Spinal cord (tissue), 10 donors: ENCODE data around the gene GRAPL. TPM values are rescaled to one million over a fixed set of nuclear protein-coding genes. Genes with fewer than 3 reads are reported as not detected.
"Not testable (repeated sequence)": the region's sequence is repeated elsewhere in the genome, so short reads cannot be mapped to it uniquely, and the experiment has no call there.

Source experiments
- DNase-seq, 6 donors: peaks; one replicate each; pipeline versions ENCODE4 v3.0.0 to v3.0.0-alpha.2; 2013 to 2015; ENCODE audit warnings: low spot score in 6 of 6, low read depth in 4 of 6
- H3K27ac ChIP-seq: one replicate; pipeline ENCODE4 v1.5.1; 2013; ENCODE audit warnings: low read depth, low read length, control low read depth
- H3K27me3 ChIP-seq: one replicate; pipeline ENCODE4 v1.6.1; 2013; ENCODE audit warnings: low read length; ENCODE audit not compliant: control insufficient read depth, insufficient read depth
- H3K36me3 ChIP-seq: one replicate; pipeline ENCODE4 v1.6.1; 2013; ENCODE audit warnings: low read length; ENCODE audit not compliant: control insufficient read depth, insufficient read depth
- H3K4me1 ChIP-seq: one replicate; pipeline ENCODE4 v1.6.1; 2013; ENCODE audit warnings: low read length; ENCODE audit not compliant: control insufficient read depth, insufficient read depth
- H3K4me3 ChIP-seq: one replicate; pipeline ENCODE4 v1.5.1; 2013; ENCODE audit warnings: low read depth, low read length, control low read depth
- H3K9me3 ChIP-seq: one replicate; pipeline ENCODE4 v1.6.1; 2013; ENCODE audit warnings: low read length; ENCODE audit not compliant: control insufficient read depth, insufficient read depth
- WGBS: methylation state at CpG from one replicate; pipeline ENCODE4 v1.1.5; 2013; ENCODE audit warnings: missing lambda C conversion rate; ENCODE audit not compliant: insufficient coverage; 5-methylcytosine and 5-hydroxymethylcytosine counted together
- polyA plus RNA-seq, 2 donors: library from polyadenylated mRNA; unstranded; fragments of 120-200 nt; gene quantifications; one replicate each; pipeline ENCODE4 v1.2.1, GENCODE V29; 2013; ENCODE audit not compliant: insufficient read length in 2 of 2
- total RNA-seq, 2 donors: library from RNA; depleted of rRNA in 1 of 2; stranded (reverse); fragments of 120-200 nt in 1 of 2; fragments of >200 nt in 1 of 2; gene quantifications; one replicate each; pipeline versions ENCODE4 v1.2.3 to v1.2.4, GENCODE V29; 2013 to 2014
- donor health status: healthy.

The GRAPL gene
- total and polyA plus RNA-seq, 4 donors, result 1.6 to 3.8 (median 1.8) TPM

DNA sequence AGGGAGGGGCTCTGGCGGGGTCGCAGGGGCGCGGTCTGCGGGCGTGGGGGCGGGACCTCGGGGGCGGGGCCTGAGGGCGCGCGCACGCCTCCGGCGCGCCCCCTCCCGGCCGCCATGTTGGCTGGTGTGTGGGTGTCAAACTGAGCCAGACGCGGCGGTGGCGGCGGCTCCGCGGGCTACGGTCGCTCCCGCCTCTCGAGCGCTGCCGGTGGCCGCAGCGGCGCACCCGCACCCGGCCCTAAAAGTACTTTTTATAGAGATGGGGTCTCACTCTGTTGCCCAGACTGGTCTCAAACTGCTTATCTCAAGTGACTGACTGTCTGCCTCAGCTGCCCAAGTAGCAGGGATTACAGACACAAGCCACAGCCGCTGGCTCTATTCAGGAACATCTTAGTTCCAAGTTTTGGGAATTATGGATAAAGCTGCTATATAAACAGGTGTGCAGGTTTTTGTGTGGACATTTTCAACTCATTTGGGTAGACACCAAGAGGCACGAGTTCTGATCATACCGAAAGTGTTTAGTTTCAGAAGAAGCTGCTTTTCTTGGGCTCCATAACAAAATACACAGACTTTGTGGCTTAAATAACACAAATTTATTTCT lies 16.2 kb upstream of the GRAPL start:
- not testable (repeated sequence) for H3K27me3 ChIP-seq, H3K36me3 ChIP-seq, H3K9me3 ChIP-seq, H3K4me1 ChIP-seq
- peak in 5 of 6 donors; percentile 15 to 88 (median 42) for DNase-seq
- H3K4me3 ChIP-seq, result peak overlapping the region; percentile 29
- 0% methylated on average over 18 of the region's 39 CpGs for WGBS
- H3K27ac ChIP-seq, result peak overlapping the region; percentile 40

DNA sequence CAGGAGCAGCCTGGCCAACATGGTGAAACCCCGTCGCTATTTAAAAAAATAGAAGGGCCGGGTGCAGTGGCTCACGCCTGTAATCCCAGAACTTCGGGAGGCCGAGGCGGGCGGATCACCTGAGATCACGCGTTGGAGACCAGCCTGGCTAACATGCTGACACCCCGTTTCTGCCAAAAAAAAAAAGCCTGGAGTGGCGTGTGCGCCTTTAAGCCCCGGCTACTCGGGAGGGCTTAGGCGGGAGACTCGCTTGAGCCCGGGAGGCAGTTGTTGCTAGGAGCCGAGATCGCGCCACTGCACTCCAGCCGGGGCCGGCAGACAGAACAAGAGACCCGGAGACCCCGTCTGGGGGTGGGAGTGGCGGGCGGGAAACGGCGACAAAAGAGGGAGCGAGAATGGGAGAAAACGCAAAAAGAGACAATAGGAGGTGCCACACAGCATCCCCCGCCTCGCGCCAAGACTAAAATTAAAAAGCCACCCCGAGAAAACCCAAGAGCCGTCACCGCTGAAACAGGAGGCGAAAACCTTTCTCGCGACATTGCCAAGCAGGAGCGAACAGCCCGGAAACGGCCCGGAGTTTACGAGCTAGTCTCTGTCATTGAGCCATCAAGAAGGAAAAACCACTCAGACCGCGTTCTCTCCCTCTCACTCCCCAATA lies 15.5 kb upstream of the GRAPL start:
- not testable (repeated sequence) for H3K4me1 ChIP-seq, H3K27me3 ChIP-seq, H3K9me3 ChIP-seq, H3K4me3 ChIP-seq, H3K36me3 ChIP-seq, H3K27ac ChIP-seq
- DNase-seq, result peak in 4 of 6 donors; percentile 15 to 92 (median 45)
- no CpG with 5 or more reads among the region's 47 CpGs for WGBS

DNA sequence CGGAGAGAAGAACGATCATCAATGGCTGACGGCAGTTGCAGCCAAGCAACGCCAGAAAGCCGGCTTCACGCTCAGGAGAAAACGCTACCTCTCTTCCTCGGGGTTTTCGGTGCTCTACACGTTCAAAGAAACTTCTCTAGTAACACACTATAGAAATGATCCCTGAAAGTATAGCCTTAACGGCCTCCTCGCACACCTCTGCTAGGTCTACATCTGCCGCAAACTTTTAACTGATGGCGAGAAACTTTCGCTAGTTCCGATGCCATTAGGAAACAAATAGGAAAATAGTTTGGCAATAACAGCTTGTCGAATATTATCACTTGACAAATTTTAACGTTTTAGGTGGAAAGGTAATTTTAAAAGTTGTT lies 14.9 kb upstream of the GRAPL start:
- not testable (repeated sequence) for H3K27ac ChIP-seq, H3K27me3 ChIP-seq, H3K4me3 ChIP-seq, H3K36me3 ChIP-seq, H3K4me1 ChIP-seq, H3K9me3 ChIP-seq
- WGBS, result no CpG with 5 or more reads among the region's 18 CpGs
- peak in 2 of 6 donors; percentile 1 to 36 for DNase-seq

- WGBS, result no CpG with 5 or more reads among the region's 12 CpGs
- not testable (repeated sequence) for H3K4me1 ChIP-seq, H3K27ac ChIP-seq, H3K36me3 ChIP-seq, DNase-seq, H3K9me3 ChIP-seq, H3K4me3 ChIP-seq, H3K27me3 ChIP-seq
Measured at GRCh38 chr17:19118695-19119094, 8.7 kb upstream of the GRAPL start.

DNA sequence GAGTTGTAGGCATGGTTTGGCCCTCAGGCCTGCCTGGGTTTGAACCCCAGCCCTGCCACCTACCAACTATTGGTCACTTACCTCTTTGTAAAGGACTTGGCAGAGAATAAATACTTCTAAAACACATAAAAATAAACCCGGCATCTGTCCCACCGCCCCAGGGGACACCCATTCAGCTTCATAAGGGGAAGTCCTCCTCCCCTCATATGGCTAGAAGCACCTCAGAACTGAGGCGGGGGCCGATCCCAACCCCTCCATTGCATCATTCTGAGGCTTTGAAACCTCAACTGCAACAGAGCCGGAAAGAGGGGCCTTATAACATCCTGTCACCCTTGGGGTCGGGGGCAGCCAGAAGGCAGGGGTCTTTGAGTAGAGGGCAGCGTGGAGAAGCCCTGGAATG lies 2.1 kb upstream of the GRAPL start:
- H3K27ac ChIP-seq, H3K36me3 ChIP-seq, DNase-seq, H3K27me3 ChIP-seq, H3K9me3 ChIP-seq, H3K4me3 ChIP-seq, H3K4me1 ChIP-seq: not testable (repeated sequence)
- WGBS, result no CpG with 5 or more reads among the region's 7 CpGs

DNA sequence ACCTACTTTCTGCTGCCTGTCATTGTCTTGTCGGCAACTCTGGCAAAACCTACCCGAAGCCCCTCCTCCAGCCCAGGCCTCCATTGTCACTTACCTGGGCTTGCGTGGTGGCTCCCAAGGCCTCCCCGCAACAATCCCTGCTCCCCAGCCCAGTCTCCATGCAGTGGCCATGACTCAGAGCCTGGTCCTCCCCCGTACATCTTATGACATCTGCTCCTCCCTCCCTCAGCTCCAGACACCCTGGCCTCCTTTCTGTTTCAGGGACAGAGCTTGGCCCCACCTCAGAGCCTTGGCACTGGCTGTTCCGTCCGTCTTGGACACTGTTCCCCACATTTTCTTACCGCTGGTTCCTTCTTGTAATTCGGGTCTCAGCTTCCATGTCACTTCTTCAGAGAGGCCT lies 2.1 kb downstream of the GRAPL start:
- H3K27me3 ChIP-seq, H3K4me3 ChIP-seq, H3K9me3 ChIP-seq, DNase-seq, H3K4me1 ChIP-seq, H3K36me3 ChIP-seq, H3K27ac ChIP-seq: not testable (repeated sequence)
- WGBS, result no CpG with 5 or more reads among the region's 9 CpGs

DNA sequence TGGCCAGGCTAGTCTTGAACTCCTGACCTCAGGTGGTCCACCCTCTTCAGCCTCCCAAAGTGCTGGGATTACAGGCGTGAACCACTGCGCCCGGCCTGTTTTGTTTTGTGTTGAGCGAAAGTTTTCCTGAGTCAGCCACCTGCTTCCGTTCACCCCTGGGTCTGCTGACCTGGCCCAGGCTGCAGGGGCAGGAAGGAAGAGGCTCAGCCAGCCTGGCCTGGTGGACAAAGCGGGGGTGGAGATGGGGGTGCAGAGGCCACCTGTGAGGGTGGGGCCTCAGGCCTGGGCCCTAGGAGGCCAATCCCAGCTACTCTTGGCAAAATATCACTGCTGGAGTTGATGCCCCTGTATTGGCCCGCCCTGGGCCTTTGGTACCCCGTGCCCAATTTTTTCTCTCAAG lies 3.7 kb downstream of the GRAPL start:
- not testable (repeated sequence) for H3K36me3 ChIP-seq, H3K27ac ChIP-seq, H3K4me1 ChIP-seq, H3K4me3 ChIP-seq, DNase-seq, H3K27me3 ChIP-seq, H3K9me3 ChIP-seq
- no CpG with 5 or more reads among the region's 8 CpGs for WGBS

DNA sequence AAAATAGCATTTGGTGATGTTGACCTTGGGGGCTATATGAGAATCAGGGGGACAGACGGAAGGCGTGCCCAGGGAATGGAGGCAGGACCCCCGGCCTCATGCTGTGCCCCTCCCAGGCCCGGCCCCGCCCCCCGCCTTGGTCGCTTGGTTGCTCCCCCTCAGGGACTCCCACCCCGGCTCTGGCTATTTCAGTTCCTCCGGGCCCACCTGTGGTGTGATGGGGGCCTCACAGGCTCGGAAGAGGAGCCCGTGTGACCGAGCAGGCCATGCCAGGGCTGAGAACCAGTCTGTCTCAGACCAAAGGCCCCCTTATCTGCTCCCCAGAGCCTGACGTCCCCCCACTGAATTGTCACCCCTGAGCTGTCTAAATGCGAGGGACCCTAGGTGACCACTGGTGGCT lies 4.4 kb downstream of the GRAPL start:
- H3K9me3 ChIP-seq, H3K36me3 ChIP-seq, H3K27ac ChIP-seq, H3K4me1 ChIP-seq, DNase-seq, H3K4me3 ChIP-seq, H3K27me3 ChIP-seq: not testable (repeated sequence)
- WGBS, result no CpG with 5 or more reads among the region's 14 CpGs

DNA sequence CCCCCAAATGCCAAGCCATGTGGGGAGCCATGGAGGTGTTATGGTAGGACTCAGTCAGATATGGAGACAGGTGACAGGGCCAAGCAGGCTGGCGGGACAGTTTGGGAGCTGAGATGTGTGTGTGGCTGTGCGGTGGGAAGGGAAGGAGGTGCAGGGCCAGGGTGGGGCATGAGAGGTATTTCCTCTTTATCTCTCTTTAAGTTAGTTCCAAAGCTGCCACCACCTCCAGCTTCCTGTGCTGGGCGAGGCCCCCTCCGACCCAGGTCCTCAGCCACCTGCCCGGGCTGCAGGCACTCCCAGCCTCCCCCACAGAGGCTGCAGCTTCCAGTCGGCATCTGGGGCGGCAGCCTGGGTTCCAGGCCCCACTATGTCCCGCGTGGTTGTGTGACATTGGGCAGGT lies 6.4 kb downstream of the GRAPL start:
- no CpG with 5 or more reads among the region's 9 CpGs for WGBS
- not testable (repeated sequence) for H3K27ac ChIP-seq

GRCh38 chr17:19135391-19135790 lies 8.0 kb downstream of the GRAPL start:
- H3K27me3 ChIP-seq, H3K27ac ChIP-seq, H3K9me3 ChIP-seq, H3K4me3 ChIP-seq, H3K4me1 ChIP-seq, DNase-seq, H3K36me3 ChIP-seq: not testable (repeated sequence)
- WGBS, result no CpG with 5 or more reads among the region's 13 CpGs

More for the DNA sequence above, 6.4 kb downstream of the GRAPL start:
- DNase-seq, H3K36me3 ChIP-seq, H3K4me3 ChIP-seq, H3K4me1 ChIP-seq, H3K27me3 ChIP-seq, H3K9me3 ChIP-seq: not testable (repeated sequence)
